H9 (cell line): ENCODE results near the gene GPR21. TPM values are rescaled to one million over a fixed set of nuclear protein-coding genes. Genes with fewer than 3 reads are reported as not detected.
A peak's percentile ranks its signal among the peaks of the same experiment; 100 is the strongest.

Experiments
- DNase-seq: peaks from one replicate; pipeline ENCODE4 v3.0.0-alpha.2; 2017
- H2AFZ ChIP-seq: one replicate; pipeline ENCODE4 v1.6.1; 2013; ENCODE audit warnings: mild to moderate bottlenecking, low read length, control low read depth, moderate library complexity
- H2AK5ac ChIP-seq: 2 replicates; pipeline ENCODE4 v1.6.1; 2013; ENCODE audit warnings: low read length, control low read depth, mixed read lengths; ENCODE audit not compliant: insufficient read length
- H2BK120ac ChIP-seq: one replicate; pipeline ENCODE4 v1.6.1; 2013; ENCODE audit warnings: low read depth, mild to moderate bottlenecking, low read length, control low read depth, inconsistent platforms; ENCODE audit not compliant: poor library complexity, severe bottlenecking
- H2BK12ac ChIP-seq: 2 replicates; pipeline ENCODE4 v1.6.1; 2013; ENCODE audit warnings: low read length, control low read depth, mixed read lengths, low read depth; ENCODE audit not compliant: insufficient read length
- H2BK15ac ChIP-seq: 2 replicates; pipeline ENCODE4 v1.6.1; 2013; ENCODE audit warnings: low read depth, low read length, control low read depth
- H2BK20ac ChIP-seq: one replicate; pipeline ENCODE4 v1.6.1; 2013; ENCODE audit warnings: low read depth, mild to moderate bottlenecking, low read length, control low read depth, inconsistent platforms; ENCODE audit not compliant: poor library complexity, severe bottlenecking
- H2BK5ac ChIP-seq: 2 replicates; pipeline ENCODE4 v1.6.1; 2013; ENCODE audit warnings: low read length, control low read depth, mixed read lengths; ENCODE audit not compliant: insufficient read length
- H3K14ac ChIP-seq: 2 replicates; pipeline ENCODE4 v1.6.1; 2013; ENCODE audit warnings: low read length, control low read depth; ENCODE audit not compliant: insufficient read depth
- H3K18ac ChIP-seq: 2 replicates; pipeline ENCODE4 v1.6.1; 2013; ENCODE audit warnings: low read depth, mild to moderate bottlenecking, mixed read lengths, low read length, control low read depth; ENCODE audit not compliant: insufficient read length
- H3K23ac ChIP-seq: 2 replicates; pipeline ENCODE4 v1.6.1; 2013; ENCODE audit warnings: low read length, control low read depth, mixed read lengths, low read depth; ENCODE audit not compliant: insufficient read length
- H3K23me2 ChIP-seq: 2 replicates; pipeline ENCODE4 v1.6.1; 2013; ENCODE audit warnings: low read depth, mild to moderate bottlenecking, mixed read lengths, low read length, control low read depth; ENCODE audit not compliant: insufficient read length, poor library complexity, severe bottlenecking
- H3K27ac ChIP-seq: 2 replicates; pipeline ENCODE4 v1.5.1; 2013; ENCODE audit warnings: low read length, control low read depth, mixed read lengths, low read depth; ENCODE audit not compliant: insufficient read length
- H3K27me3 ChIP-seq: 2 replicates; pipeline ENCODE4 v1.6.1; 2013; ENCODE audit warnings: low read length, control low read depth, inconsistent platforms; ENCODE audit not compliant: insufficient read depth
- H3K4ac ChIP-seq: 2 replicates; pipeline ENCODE4 v1.6.1; 2013; ENCODE audit warnings: low read depth, mild to moderate bottlenecking, control low read depth, inconsistent platforms, low read length, moderate library complexity
- H3K4me1 ChIP-seq: 2 replicates; pipeline ENCODE4 v1.6.1; 2013; ENCODE audit warnings: low read length, control low read depth, inconsistent platforms; ENCODE audit not compliant: insufficient read depth
- H3K4me2 ChIP-seq: 2 replicates; pipeline ENCODE4 v1.6.1; 2013; ENCODE audit warnings: low read length, control low read depth, mixed read lengths; ENCODE audit not compliant: insufficient read length, insufficient read depth
- H3K56ac ChIP-seq: 2 replicates; pipeline ENCODE4 v1.6.1; 2013; ENCODE audit warnings: low read depth, mild to moderate bottlenecking, mixed read lengths, low read length, control low read depth; ENCODE audit not compliant: insufficient read length
- H3K79me1 ChIP-seq: 2 replicates; pipeline ENCODE4 v1.6.1; 2013; ENCODE audit warnings: low read depth, mild to moderate bottlenecking, moderate library complexity, low read length, control low read depth, inconsistent platforms; ENCODE audit not compliant: insufficient read depth, poor library complexity, severe bottlenecking
- H3K79me2 ChIP-seq: 2 replicates; pipeline ENCODE4 v1.6.1; 2013; ENCODE audit warnings: low read length, control low read depth, inconsistent platforms; ENCODE audit not compliant: insufficient read depth
- H3K9ac ChIP-seq: 2 replicates; pipeline ENCODE4 v1.6.1; 2013; ENCODE audit warnings: low read length, control low read depth, mixed read lengths; ENCODE audit not compliant: insufficient read length; ENCODE audit errors: extremely low read depth
- H3K9me3 ChIP-seq: one replicate; pipeline ENCODE4 v1.6.1; 2013; ENCODE audit warnings: low read depth, low read length, inconsistent platforms; ENCODE audit not compliant: control insufficient read depth
- H3T11ph ChIP-seq: one replicate; pipeline ENCODE4 v1.6.1; 2013; ENCODE audit warnings: mild to moderate bottlenecking, low read length, control low read depth, inconsistent platforms
- H4K20me1 ChIP-seq: one replicate; pipeline ENCODE4 v1.6.1; 2013; ENCODE audit not compliant: control insufficient read depth, insufficient read length, insufficient read depth
- H4K5ac ChIP-seq: 2 replicates; pipeline ENCODE4 v1.6.1; 2013; ENCODE audit warnings: low read depth, mild to moderate bottlenecking, mixed read lengths, low read length, control low read depth; ENCODE audit not compliant: insufficient read length
- H4K8ac ChIP-seq: replicated peaks from 2 replicates; pipeline ENCODE4 v1.6.1; 2013; ENCODE audit warnings: low read length, control low read depth, mixed read lengths, low read depth; ENCODE audit not compliant: insufficient read length
- H4K91ac ChIP-seq: 2 replicates; pipeline ENCODE4 v1.6.1; 2013; ENCODE audit warnings: low read depth, mild to moderate bottlenecking, moderate library complexity, mixed read lengths, low read length, control low read depth; ENCODE audit not compliant: insufficient read length
- H3K27ac Mint-ChIP-seq, 3 experiments: 2 replicates in 2 of 3; 3 replicates in 1 of 3; pipeline ENCODE4 v1.8.0; 2020 to 2021; ENCODE audit warnings: mixed read lengths in 3 of 3, mild to moderate bottlenecking in 1 of 3, moderate library complexity in 1 of 3
- H3K27me3 Mint-ChIP-seq: 2 replicates; pipeline ENCODE4 v1.8.0; 2021; ENCODE audit warnings: low read depth, mild to moderate bottlenecking, moderate library complexity, mixed read lengths
- H3K36me3 Mint-ChIP-seq, 3 experiments: 2 replicates in 2 of 3; 3 replicates in 1 of 3; pipeline ENCODE4 v1.8.0; 2020 to 2021; ENCODE audit warnings: low read depth in 3 of 3, mixed read lengths in 3 of 3; ENCODE audit not compliant: insufficient read depth in 1 of 3
- H3K4me1 Mint-ChIP-seq, 2 experiments: 2 replicates each; pipeline ENCODE4 v1.8.0; 2020; ENCODE audit warnings: mixed read lengths in 2 of 2
- H3K4me3 Mint-ChIP-seq, 2 experiments: 2 replicates in 1 of 2; 3 replicates in 1 of 2; pipeline ENCODE4 v1.8.0; 2020 to 2021; ENCODE audit warnings: mild to moderate bottlenecking in 2 of 2, mixed read lengths in 2 of 2, moderate library complexity in 1 of 2
- H3K9me3 Mint-ChIP-seq, 2 experiments: 2 replicates in 1 of 2; 3 replicates in 1 of 2; pipeline ENCODE4 v1.8.0; 2020; ENCODE audit warnings: mild to moderate bottlenecking in 2 of 2, mixed read lengths in 2 of 2, moderate library complexity in 1 of 2
- CTCF ChIP-seq: fragments of 200-600 bp; sonication (generic); conservative IDR thresholded peaks from 3 replicates; pipeline ENCODE4 v1.8.0; 2021; ENCODE audit warnings: antibody characterized with exemption, mild to moderate bottlenecking
- WGBS: extraction: QIAGEN DNeasy Blood & Tissue Kit; methylation state at CpG from one replicate; pipeline ENCODE4 v1.1.7; 2013; ENCODE audit warnings: missing lambda C conversion rate, low lambda C conversion rate, mixed read lengths; ENCODE audit not compliant: insufficient read length; ENCODE audit errors: extremely low coverage; 5-methylcytosine and 5-hydroxymethylcytosine counted together
- total RNA-seq: library from RNA; stranded (reverse); gene quantifications from 2 replicates; pipeline ENCODE4 v1.2.1, GENCODE V29; 2021

Gene GPR21
- total RNA-seq, 1 experiment from 2014 or later = 0.87 TPM

- no peak overlapping the region for H2BK15ac ChIP-seq
- H4K8ac ChIP-seq = no peak overlapping the region
- H3K79me2 ChIP-seq = no peaks in the 10 kb centered on the region
- no peak overlapping the region for H2AK5ac ChIP-seq
- H3K9me3 ChIP-seq = no peaks in the 10 kb centered on the region
- no peak overlapping the region for H2AFZ ChIP-seq
- no peak overlapping the region for H2BK20ac ChIP-seq
- H3K27ac ChIP-seq = peak overlapping the region; percentile 30
- no peaks in the 10 kb centered on the region for H3K9me3 Mint-ChIP-seq
- peak overlapping the region; percentile 23 for H3K4me2 ChIP-seq
- DNase-seq = no peak
- peaks cover 11% of the 10 kb centered on the region; the same call in 1 of the 2 replicates for H3K4me1 ChIP-seq
- H3K23ac ChIP-seq = no peak overlapping the region
- no peaks in the 10 kb centered on the region for H3K23me2 ChIP-seq
- H2BK5ac ChIP-seq = no peak overlapping the region
- no peak overlapping the region for H4K91ac ChIP-seq
- no peak overlapping the region for H2BK12ac ChIP-seq
- WGBS = no CpG with 5 or more reads among the region's 5 CpGs
- no peaks in the 10 kb centered on the region for H3K79me1 ChIP-seq
- no peak overlapping the region for H2BK120ac ChIP-seq
- no peak overlapping the region for H3T11ph ChIP-seq
- H4K5ac ChIP-seq = no peak overlapping the region
- H3K56ac ChIP-seq = no peak overlapping the region
- TF ChIP-seq CTCF = no peak
- H3K27me3 Mint-ChIP-seq = no peaks in the 10 kb centered on the region
- H3K9ac ChIP-seq = no peak overlapping the region
- peak overlapping the region; percentile 14 to 62; a peak in 3 of 5 replicates for H3K4me3 Mint-ChIP-seq
- H3K4me1 Mint-ChIP-seq = peaks cover 49 to 57% of the 10 kb centered on the region in 2 experiments
- H3K36me3 Mint-ChIP-seq = peaks cover under 1 to 38% (median 30%) of the 10 kb centered on the region in 3 experiments; a peak in 6 of 7 replicates
- H3K27me3 ChIP-seq = no peaks in the 10 kb centered on the region
- H3K27ac Mint-ChIP-seq = peak overlapping the region; percentile 9 to 96 (median 89)
- no peak overlapping the region for H3K14ac ChIP-seq
- no peak overlapping the region for H3K4ac ChIP-seq
- H3K18ac ChIP-seq = no peak overlapping the region
- H4K20me1 ChIP-seq = no peaks in the 10 kb centered on the region
These were observed 40.0 kb downstream of the GPR21 start for GRCh38 chr9:123073441-123073840.
